Endothelial cell of umbilical vein (primary cell): Measurements from ENCODE around the gene ALLC. TPM values are rescaled to one million over a fixed set of nuclear protein-coding genes. Genes with fewer than 3 reads are reported as not detected.

Experiments used
- BruUV-seq: library from RNA; stranded (reverse); fragments of 400-500 nt; replicated peaks from 2 replicates; lab custom pipeline; 2021; lab: Mats Ljungman, UMichigan
- CTCF ChIA-PET: fragments of 300-600, 350-600 bp; sonication (Branson Sonifier 250); formaldehyde crosslinking; loops from one replicate; lab custom pipeline; 2021; ENCODE audit warnings: antibody characterized with exemption, inconsistent platforms; lab: Charles Lee
- POLR2A ChIA-PET: fragments of 300-600, 350-600 bp; sonication (Branson Sonifier 250); formaldehyde crosslinking; loops from one replicate; lab custom pipeline; 2021; ENCODE audit warnings: antibody characterized with exemption, inconsistent platforms; lab: Charles Lee
- DNase-seq: peaks from one replicate; pipeline ENCODE4 v3.0.0-alpha.2; 2011; ENCODE audit warnings: low read depth, low spot score
- FAIRE-seq: peaks from 2 replicates; lab custom pipeline; 2011; peaks lifted over from hg19 to GRCh38; lab: Jason Lieb, UNC
- H2AFZ ChIP-seq: 2 replicates; pipeline ENCODE4 v1.6.0; 2012; ENCODE audit warnings: low read depth, low read length, control low read depth, inconsistent platforms
- H3K27ac ChIP-seq: 2 replicates; pipeline ENCODE4 v1.5.1; 2011; ENCODE audit warnings: low read depth, mild to moderate bottlenecking, control low read depth, low read length, moderate library complexity; ENCODE audit not compliant: insufficient read depth
- H3K27me3 ChIP-seq, 2 experiments: 2 replicates each; pipeline versions ENCODE4 v1.6.0 to v1.6.1; 2011; ENCODE audit warnings: low read length in 2 of 2, mixed read lengths in 1 of 2; ENCODE audit not compliant: control insufficient read depth in 2 of 2, insufficient read depth in 2 of 2
- H3K36me3 ChIP-seq, 2 experiments: 2 replicates in 1 of 2; 3 replicates in 1 of 2; pipeline ENCODE4 v1.5.1; 2011; ENCODE audit warnings: low read length in 2 of 2, mild to moderate bottlenecking in 1 of 2, moderate library complexity in 1 of 2; ENCODE audit not compliant: control insufficient read depth in 2 of 2, insufficient read depth in 2 of 2; ENCODE audit errors: extremely low read depth in 1 of 2
- H3K4me1 ChIP-seq: 3 replicates; pipeline ENCODE4 v1.5.1; 2011; ENCODE audit warnings: mild to moderate bottlenecking, low read length; ENCODE audit not compliant: control insufficient read depth, insufficient read depth; ENCODE audit errors: extremely low read depth
- H3K4me2 ChIP-seq: 2 replicates; pipeline ENCODE4 v1.6.1; 2011; ENCODE audit warnings: low read length, control low read depth, mixed read lengths; ENCODE audit not compliant: insufficient read depth
- H3K4me3 ChIP-seq, 3 experiments: fragments of 200-600 bp in 1 of 3; sonication (generic), shearing (Covaris generic) in 1 of 3; replicated peaks in 1 of 3; 2 replicates each; pipeline ENCODE4 v1.5.1; 2011 to 2016; ENCODE audit warnings: control low read depth in 3 of 3, low read length in 3 of 3, mild to moderate bottlenecking in 2 of 3, inconsistent platforms in 1 of 3, low read depth in 1 of 3, moderate library complexity in 1 of 3; ENCODE audit not compliant: insufficient read depth in 1 of 3
- H3K79me2 ChIP-seq: 2 replicates; pipeline ENCODE4 v1.6.0; 2012; ENCODE audit warnings: low read length, inconsistent platforms; ENCODE audit not compliant: control insufficient read depth, insufficient read depth
- H3K9ac ChIP-seq: replicated peaks from 2 replicates; pipeline ENCODE3; 2011; ENCODE audit warnings: low read length, control low read depth; ENCODE audit not compliant: insufficient read depth; ENCODE audit errors: extremely low read depth
- H3K9me1 ChIP-seq: replicated peaks from 3 replicates; pipeline ENCODE4 v1.6.0; 2011; ENCODE audit warnings: mild to moderate bottlenecking, low read length; ENCODE audit not compliant: control insufficient read depth, insufficient read depth; ENCODE audit errors: extremely low read depth
- H3K9me3 ChIP-seq: replicated peaks from 2 replicates; pipeline ENCODE4 v1.5.1; 2012; ENCODE audit warnings: low read length, inconsistent platforms; ENCODE audit not compliant: control insufficient read depth, insufficient read depth
- H4K20me1 ChIP-seq: replicated peaks from 2 replicates; pipeline ENCODE3; 2011; ENCODE audit warnings: mild to moderate bottlenecking, low read length; ENCODE audit not compliant: control insufficient read depth, insufficient read depth; ENCODE audit errors: extremely low read depth
- CTCF ChIP-seq, 2 donors: IDR thresholded peaks; 1 replicate in 1 of 2; 2 replicates in 1 of 2; pipeline ENCODE4 v1.5.1; 2011; ENCODE audit warnings: low read length in 2 of 2, mild to moderate bottlenecking in 2 of 2, moderate library complexity in 2 of 2, control low read depth in 1 of 2, inconsistent platforms in 1 of 2, low read depth in 1 of 2; ENCODE audit not compliant: insufficient read depth in 1 of 2; ENCODE audit errors: extremely low read depth in 1 of 2
- FOS ChIP-seq: IDR thresholded peaks from 2 replicates; pipeline ENCODE4 v1.6.1; 2011; ENCODE audit warnings: mild to moderate bottlenecking, low read length, moderate library complexity, borderline replicate concordance; ENCODE audit not compliant: insufficient read depth
- GATA2 ChIP-seq: IDR thresholded peaks from 2 replicates; pipeline ENCODE4 v1.7.0; 2011; ENCODE audit warnings: low read depth, mild to moderate bottlenecking, moderate library complexity, mixed read lengths, low read length; ENCODE audit not compliant: insufficient read length, insufficient read depth
- JUN ChIP-seq: IDR thresholded peaks from 2 replicates; pipeline ENCODE4 v1.6.1; 2011; ENCODE audit warnings: borderline replicate concordance, low read depth; ENCODE audit not compliant: insufficient read length, insufficient read depth
- MYC ChIP-seq: IDR thresholded peaks from one replicate; pipeline ENCODE4 v1.6.1; 2011; ENCODE audit warnings: mild to moderate bottlenecking, low read depth, low read length
- POLR2A ChIP-seq: IDR thresholded peaks from 2 replicates; pipeline ENCODE4 v1.6.1; 2012; ENCODE audit warnings: low read depth, mild to moderate bottlenecking, control low read depth, low read length
- POLR2AphosphoS5 ChIP-seq: IDR thresholded peaks from 2 replicates; pipeline ENCODE4 v1.6.1; 2012; ENCODE audit warnings: low read depth, mild to moderate bottlenecking, control low read depth, low read length, moderate library complexity; ENCODE audit not compliant: insufficient read depth
- dilution Hi-C: fragments of 300-500 bp; cut with MboI; formaldehyde crosslinking; loops from one replicate; pipeline ENCODE4 v1.15.0; 2019; ENCODE audit warnings: low sequenced_read_pairs; ENCODE audit not compliant: extremely low pct_ligation_motif_present
- intact Hi-C: fragments of 100-400 bp; cut with micrococcal nuclease; formaldehyde crosslinking; loops from one replicate; pipeline ENCODE4 v1.10.0; 2022
- polyA plus RNA-seq, 4 experiments: library from polyadenylated mRNA; depleted of rRNA in 3 of 4; stranded (reverse) in 3 of 4; unstranded in 1 of 4; fragments of >200 nt; gene quantifications; 2 replicates each; pipeline versions ENCODE4 v1.2.1 to v1.2.3, GENCODE V29; 2011 to 2012; ENCODE audit warnings: missing spikeins in 1 of 4
- total RNA-seq: library from RNA; stranded (reverse); gene quantifications from 2 replicates; pipeline ENCODE4 v1.2.3, GENCODE V29; 2021

Gene ALLC
- total and polyA plus RNA-seq, 2 donors (not counting 3 experiments of a cell fraction or from before 2014, with no cell fraction given): not detected

DNA sequence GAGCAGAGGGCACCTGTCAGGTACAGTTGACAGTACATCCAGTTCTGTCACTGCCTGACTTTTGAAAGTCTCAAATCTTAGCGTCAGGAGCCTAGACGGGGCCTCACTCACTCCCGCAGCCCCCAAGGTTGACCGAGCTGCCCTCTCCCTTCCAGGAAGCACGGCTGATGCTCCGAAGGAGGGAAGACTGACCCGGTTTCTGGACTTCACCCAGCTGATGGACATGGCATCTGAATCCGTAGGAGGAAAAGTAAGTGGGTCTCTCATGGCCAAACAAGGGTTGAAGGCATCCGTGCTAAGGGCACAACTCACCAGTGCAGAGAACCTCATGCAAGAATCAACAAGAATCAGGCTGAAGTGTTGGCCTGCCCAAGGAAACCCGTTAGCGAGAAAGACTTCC, 12.9 kb downstream of the ALLC start:
- DNase-seq: no peak
- H3K27me3 ChIP-seq: no peaks in the 10 kb centered on the region
- no TSS peak for BruUV-seq
- no peak overlapping the region for H3K9ac ChIP-seq
- H3K4me3 ChIP-seq: no peak overlapping the region
- no peaks in the 10 kb centered on the region for H3K79me2 ChIP-seq
- no peaks in the 10 kb centered on the region for H3K9me3 ChIP-seq
- H2AFZ ChIP-seq: no peak overlapping the region
- ChIA-PET CTCF (no interaction called here), POLR2A (no interaction called here)
- dilution Hi-C loops (no loop called here), intact Hi-C loops (no loop called here)
- no peaks in the 10 kb centered on the region for H3K36me3 ChIP-seq
- no peak for TF ChIP-seq GATA2
- TF ChIP-seq FOS: no peak
- TF ChIP-seq MYC: no peak
- TF ChIP-seq JUN: no peak
- no peak for TF ChIP-seq CTCF (IDR thresholded peaks at IDR 0.05; ENCODE audit: extremely low read depth in 1 of 2, insufficient read depth in 1 of 2, low read depth in 1 of 2, low read length in 2 of 2)
- no peak for TF ChIP-seq POLR2AphosphoS5
- no peak for TF ChIP-seq POLR2A
- FAIRE-seq: no peak
- H3K4me2 ChIP-seq: no peak overlapping the region
- no peaks in the 10 kb centered on the region for H4K20me1 ChIP-seq
- no peaks in the 10 kb centered on the region for H3K4me1 ChIP-seq
- H3K27ac ChIP-seq: no peak overlapping the region
- no peaks in the 10 kb centered on the region for H3K9me1 ChIP-seq
